ENCODE measurements around the gene KCNK3.

KCNK3 gene

DNA sequence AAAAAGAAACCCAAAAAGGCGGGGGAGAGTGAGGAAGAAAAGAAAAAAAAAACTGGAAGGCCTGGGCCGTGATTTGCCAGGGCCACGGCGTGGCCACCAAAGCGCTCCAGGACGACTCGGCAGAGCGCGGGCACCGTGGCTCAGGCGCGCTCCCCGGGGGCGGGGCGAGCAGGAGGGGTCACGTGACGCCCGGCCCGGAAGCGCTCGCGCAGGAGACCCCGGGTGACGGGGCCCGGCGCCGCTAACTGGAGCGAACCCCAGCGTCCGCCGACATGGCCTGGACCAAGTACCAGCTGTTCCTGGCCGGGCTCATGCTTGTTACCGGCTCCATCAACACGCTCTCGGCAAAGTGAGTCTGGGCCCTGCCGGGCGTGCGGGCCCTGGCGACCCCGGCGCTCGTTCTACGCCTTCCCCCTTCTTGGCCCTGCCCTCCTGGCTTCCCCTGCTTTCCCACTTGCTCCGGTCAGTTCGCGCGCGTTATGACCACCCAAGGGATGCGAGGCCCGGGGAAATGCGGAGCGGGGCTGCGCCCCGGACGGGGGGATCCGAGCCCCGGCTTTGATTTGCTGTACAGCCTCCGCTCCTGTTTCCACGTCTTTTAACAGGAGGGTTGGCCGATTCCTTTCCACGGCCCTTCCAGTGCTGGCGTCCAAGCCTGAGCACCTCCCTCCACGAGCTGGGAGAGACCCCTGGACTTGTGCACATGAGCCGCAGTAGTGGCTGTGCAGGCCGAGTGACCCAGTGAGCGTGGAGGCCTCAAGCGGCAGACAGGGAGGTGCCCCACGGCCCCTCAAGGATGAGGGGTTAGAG lies 71.8 kb downstream of the KCNK3 start, which contains the start of gene SLC35F6:
SLC35F6 (plus strand) TSS at position 207 of the 810 bp plus-strand sequence; CDS start at position 273, 66 bp downstream.
- H3K36me3 Mint-ChIP-seq (ENCODE audit: low read depth), result peaks cover 40% of the 10 kb centered on the region
- H3K4me3 Mint-ChIP-seq, result peak within 1 kb of the TSS; percentile 99
- H3K27me3 Mint-ChIP-seq, result peaks cover 18% of the 10 kb centered on the region
- peak within 1 kb of the TSS; percentile 99 for H3K27ac Mint-ChIP-seq
- intact Hi-C loops (cut with micrococcal nuclease), result no loop called here
- H3K4me1 Mint-ChIP-seq (ENCODE audit: low read depth), result peaks cover 57% of the 10 kb centered on the region
- H3K9me3 Mint-ChIP-seq, result no peaks in the 10 kb centered on the region

DNA sequence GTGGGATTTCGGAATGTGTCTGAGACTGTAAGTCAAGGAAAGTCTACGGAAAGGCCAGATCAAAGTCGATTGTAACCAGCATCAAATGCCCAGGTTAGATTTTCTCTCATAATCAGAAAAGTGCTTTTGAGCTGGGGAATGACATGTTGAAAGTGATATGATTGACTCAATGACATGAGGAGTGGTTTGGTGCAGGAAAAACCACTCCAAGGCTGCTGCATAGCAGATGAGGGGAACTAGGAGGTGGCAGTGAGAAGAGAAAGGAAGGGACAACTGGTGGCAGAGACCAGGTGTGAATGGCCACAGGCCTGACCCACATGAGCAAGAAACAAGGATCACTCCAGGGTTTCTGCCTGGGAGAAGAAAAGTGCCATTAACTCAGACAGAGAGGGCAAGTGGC lies 72.4 kb downstream of the KCNK3 start:
- Mint-ChIP-seq H3K4me1 (ENCODE audit: low read depth) (peaks cover 64% of the 10 kb centered on the region), H3K27ac (peak overlapping the region; percentile 99), H3K4me3 (peak overlapping the region; percentile 99), H3K27me3 (peaks cover 16% of the 10 kb centered on the region), H3K9me3 (no peaks in the 10 kb centered on the region), H3K36me3 (ENCODE audit: low read depth) (peaks cover 46% of the 10 kb centered on the region)
- intact Hi-C loops (cut with micrococcal nuclease), result no loop called here

DNA sequence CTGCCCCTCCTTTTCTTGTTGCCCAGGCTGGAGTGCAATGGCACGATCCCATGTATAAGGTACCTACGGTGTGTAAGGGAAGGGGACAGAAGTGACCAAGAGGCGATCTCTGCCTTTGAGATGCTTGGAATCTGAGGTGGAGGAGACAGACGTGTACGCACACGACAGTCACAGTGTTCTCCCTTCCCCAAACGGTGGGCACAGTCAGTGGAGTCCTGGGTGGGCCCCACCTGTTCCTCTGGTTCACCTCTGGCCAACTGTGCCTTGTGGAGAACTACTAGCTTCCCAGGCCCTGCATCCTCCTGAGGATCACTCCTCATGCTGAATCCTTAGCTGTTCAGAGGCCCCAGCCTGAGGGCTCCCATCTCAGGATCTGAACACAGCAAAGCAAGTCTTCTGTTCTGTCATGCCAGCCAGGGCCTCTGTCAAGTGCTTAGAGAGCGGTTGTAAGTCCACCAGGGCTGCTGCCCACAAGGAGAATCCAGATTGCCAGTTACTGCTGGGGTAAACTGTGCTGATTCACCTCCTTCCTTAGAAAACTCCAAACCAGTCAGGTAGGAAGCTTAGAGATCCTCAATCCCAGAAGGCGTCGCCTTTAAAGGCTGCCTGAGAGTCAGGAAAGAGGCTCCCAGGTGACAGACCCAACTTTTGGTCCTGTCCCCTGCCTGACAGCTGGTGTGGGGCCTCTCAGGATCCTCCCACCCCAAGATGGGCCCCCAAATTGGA lies 73.1 kb downstream of the KCNK3 start:
- Mint-ChIP-seq H3K36me3 (ENCODE audit: low read depth) (peaks cover 54% of the 10 kb centered on the region), H3K9me3 (no peaks in the 10 kb centered on the region), H3K4me1 (ENCODE audit: low read depth) (peaks cover 70% of the 10 kb centered on the region), H3K4me3 (peak overlapping the region; percentile 99), H3K27me3 (peaks cover 16% of the 10 kb centered on the region), H3K27ac (peak overlapping the region; percentile 99)
- intact Hi-C loops (cut with micrococcal nuclease), result no loop called here

DNA sequence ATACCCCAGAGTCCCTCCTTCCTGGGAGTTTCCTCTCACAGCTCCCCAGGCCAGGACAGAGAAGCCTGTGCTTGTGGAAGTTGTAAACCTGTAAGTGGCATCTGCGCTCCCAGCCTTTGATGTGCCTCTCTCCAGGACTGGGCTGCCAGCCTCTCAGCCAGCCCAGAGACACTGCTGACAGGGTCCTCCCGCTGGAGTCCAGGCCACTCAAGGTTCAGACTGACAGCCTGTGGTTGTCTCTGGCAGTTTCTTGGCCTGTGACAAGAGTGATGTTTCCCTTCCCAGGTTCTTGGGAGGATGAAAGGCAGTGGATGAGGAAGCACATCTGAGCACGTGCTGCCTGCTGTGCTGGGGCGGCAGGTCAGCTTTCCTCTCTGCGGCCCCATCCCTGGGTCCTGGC lies 74.6 kb downstream of the KCNK3 start:
- Mint-ChIP-seq H3K27me3 (peaks cover 13% of the 10 kb centered on the region), H3K4me3 (peak overlapping the region; percentile 26), H3K9me3 (no peaks in the 10 kb centered on the region), H3K36me3 (ENCODE audit: low read depth) (peaks cover 68% of the 10 kb centered on the region), H3K4me1 (ENCODE audit: low read depth) (peaks cover 85% of the 10 kb centered on the region), H3K27ac (peak overlapping the region; percentile 99)
- intact Hi-C loops (cut with micrococcal nuclease), result no loop called here

DNA sequence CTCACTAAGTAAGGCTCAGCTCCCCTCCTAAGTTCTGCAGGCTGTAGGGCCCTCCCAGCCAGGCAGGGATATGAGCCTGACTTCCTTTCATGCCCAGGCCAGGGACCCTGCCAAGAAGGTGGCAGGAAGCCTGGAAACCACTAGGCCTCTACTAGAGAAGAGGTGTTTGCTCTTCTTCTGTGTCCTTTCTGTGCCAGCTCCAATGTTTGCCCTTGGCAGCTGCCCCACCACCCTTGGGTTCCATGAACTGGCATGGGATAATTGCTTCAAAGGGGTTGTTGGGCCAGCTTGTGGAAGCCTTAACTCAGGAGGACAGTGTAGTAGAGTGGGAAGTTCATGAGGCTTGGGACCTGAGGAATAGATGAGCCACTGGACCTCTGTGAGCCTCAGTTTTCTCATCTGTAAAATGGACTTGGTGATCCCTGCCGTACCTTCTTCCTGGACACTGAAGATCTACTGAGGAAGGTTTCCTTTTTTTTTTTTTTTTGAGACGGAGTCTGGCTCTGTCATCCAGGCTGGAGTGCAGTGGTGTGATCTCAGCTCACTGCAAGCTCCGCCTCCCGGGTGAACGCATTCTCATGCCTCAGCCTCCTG lies 75.5 kb downstream of the KCNK3 start:
- peaks cover 7% of the 10 kb centered on the region for H3K27me3 Mint-ChIP-seq
- intact Hi-C loops (cut with micrococcal nuclease), result no loop called here
- H3K9me3 Mint-ChIP-seq, result no peaks in the 10 kb centered on the region
- H3K4me1 Mint-ChIP-seq (ENCODE audit: low read depth), result peaks cover 94% of the 10 kb centered on the region
- peak overlapping the region; percentile 99 for H3K27ac Mint-ChIP-seq
- H3K36me3 Mint-ChIP-seq (ENCODE audit: low read depth), result peaks cover 75% of the 10 kb centered on the region
- no peak overlapping the region for H3K4me3 Mint-ChIP-seq

DNA sequence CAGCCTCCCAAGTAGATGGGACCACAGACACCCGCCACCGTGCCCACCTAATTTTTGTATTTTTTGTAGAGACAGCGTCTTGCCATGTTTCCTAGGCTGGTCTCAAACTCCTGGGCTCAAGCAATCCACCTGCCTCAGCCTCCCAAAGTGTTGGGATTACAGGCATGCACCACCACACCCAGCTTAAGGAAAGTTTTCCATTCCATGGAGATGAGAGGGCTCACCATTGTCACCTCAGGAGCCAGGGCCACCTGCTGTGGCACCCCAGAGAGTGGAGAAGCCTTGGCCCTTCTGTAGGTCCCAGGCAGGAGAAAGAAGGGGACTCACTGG lies 76.2 kb downstream of the KCNK3 start:
- Mint-ChIP-seq H3K9me3 (no peaks in the 10 kb centered on the region), H3K27ac (peak overlapping the region; percentile 99), H3K36me3 (ENCODE audit: low read depth) (peaks cover 74% of the 10 kb centered on the region), H3K27me3 (no peaks in the 10 kb centered on the region), H3K4me3 (peak overlapping the region; percentile 71), H3K4me1 (ENCODE audit: low read depth) (peaks cover 90% of the 10 kb centered on the region)
- intact Hi-C loops (cut with micrococcal nuclease), result loop anchor here (1.0 kb wide), 1 partner anchor 17 kb away; no protein-coding TSS in a partner anchor

DNA sequence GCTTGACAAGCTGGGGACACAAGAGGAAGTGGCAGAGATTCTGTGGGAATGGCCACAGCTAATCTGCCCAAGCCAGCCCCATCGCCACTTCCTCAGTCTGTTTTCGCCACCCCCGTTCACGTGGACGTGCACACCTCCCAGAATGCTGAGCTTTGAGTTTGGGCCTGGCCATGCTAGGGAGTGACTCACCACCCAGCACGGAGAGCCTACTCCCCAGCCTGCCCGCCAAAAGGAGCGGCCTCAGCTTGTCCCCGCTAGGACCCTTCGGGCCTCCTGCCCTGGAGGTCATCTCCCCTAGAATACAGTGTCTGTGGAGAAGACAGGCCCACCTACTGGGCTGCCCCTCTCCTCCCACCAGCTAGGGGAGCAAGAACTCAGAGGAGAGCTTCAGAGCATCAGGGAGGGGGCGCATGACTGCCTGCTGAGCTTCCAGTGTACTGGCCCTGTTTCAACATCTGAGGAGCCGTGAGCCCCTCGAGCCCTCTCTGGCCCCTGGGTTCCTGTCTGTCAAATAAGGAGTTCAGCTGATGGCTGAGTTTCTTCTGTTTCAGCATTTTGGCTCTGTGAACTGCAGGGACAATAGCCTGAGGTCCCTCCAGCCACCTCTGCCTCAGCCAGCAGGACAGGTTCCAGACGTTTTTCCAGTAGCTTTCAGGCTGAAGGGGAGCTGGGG lies 76.7 kb downstream of the KCNK3 start:
- intact Hi-C loops (cut with micrococcal nuclease), result loop anchor here (1.0 kb wide), 1 partner anchor 16 kb away; no protein-coding TSS in a partner anchor

DNA sequence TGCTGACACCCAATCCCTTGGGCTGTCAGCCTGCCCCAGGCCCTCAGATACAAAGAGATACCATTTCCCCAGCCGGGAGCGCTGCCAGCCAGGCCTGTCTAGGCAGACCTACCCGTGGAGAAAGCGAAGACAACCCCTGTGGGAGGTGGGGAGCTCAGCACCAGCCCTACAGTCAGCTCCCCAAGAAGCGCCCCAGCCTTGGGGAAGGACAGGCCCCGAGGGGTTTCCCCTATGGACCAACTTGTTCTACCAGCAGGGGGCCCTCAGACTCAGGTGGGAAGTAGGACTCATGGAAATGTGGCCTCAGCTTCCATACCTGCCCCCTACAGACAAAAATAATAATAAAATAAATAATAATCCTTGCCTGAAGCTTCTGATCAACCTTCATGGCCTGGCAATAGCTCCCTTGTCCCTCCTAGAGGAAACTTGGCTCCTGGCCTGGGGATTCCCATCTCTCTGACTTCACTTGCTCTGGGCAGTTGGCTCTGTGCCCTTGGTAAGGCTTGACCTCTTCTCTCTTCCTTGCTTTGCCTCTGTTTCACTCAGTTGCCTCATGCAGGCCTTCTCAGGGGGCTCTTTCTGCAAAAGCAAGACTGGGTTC lies 78.6 kb downstream of the KCNK3 start:
- peak overlapping the region; percentile 99 for H3K27ac Mint-ChIP-seq
- H3K4me3 Mint-ChIP-seq, result no peak overlapping the region
- intact Hi-C loops (cut with micrococcal nuclease), result no loop called here
- peaks cover 74% of the 10 kb centered on the region for H3K36me3 Mint-ChIP-seq (ENCODE audit: low read depth)
- H3K9me3 Mint-ChIP-seq, result no peaks in the 10 kb centered on the region
- no peaks in the 10 kb centered on the region for H3K27me3 Mint-ChIP-seq
- peaks cover 69% of the 10 kb centered on the region for H3K4me1 Mint-ChIP-seq (ENCODE audit: low read depth)

More for the DNA sequence above, 76.7 kb downstream of the KCNK3 start:
- Mint-ChIP-seq H3K4me3 (peak overlapping the region; percentile 71), H3K27ac (peak overlapping the region; percentile 99), H3K4me1 (ENCODE audit: low read depth) (peaks cover 86% of the 10 kb centered on the region), H3K27me3 (no peaks in the 10 kb centered on the region), H3K36me3 (ENCODE audit: low read depth) (peaks cover 74% of the 10 kb centered on the region), H3K9me3 (no peaks in the 10 kb centered on the region)

DNA sequence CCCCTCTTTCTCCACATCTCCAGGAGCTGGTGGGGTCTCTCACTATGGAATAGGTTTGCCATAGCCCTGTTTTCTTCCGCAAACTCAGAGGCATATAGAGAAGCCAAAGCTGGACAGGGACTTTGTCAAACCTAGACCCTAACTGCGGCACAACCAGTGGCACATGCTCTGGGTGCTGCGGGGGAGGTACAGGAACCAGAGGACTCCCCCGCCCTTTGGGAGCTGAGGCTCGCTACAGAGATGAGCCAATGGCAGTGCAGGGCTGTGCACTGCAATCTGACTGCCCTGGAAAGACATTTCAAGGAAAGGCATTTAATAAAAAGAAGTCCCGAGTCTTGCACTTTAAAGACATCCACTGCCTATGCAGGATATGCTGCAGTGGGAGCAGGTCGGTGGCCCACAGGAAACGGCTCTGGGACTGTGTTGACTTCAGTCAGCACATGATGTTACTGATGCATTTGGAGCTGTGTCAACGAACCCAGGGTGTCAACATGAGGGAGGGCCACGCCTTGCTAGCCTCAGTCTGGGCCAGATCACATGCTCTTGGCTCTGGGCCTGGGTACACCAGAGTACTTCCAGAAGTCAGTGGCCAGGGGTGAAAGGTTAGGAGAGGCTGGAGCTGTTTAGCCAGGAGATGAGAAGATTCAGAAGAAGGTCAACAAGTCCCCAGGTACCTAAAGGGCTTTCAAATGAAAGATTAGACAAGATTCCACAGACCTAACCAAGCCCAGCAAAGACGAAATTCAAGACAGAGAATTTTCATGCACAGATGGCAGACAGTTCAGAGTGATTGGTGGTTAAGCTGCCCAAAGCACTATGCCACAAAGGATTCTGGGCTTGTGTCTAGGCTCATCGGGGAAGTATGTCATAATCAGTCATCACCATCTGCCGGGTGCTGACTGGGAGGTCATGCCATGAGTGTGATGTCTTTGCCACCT lies 79.8 kb downstream of the KCNK3 start:
- H3K9me3 Mint-ChIP-seq, result no peaks in the 10 kb centered on the region
- no peak overlapping the region for H3K4me3 Mint-ChIP-seq
- peaks cover 58% of the 10 kb centered on the region for H3K4me1 Mint-ChIP-seq (ENCODE audit: low read depth)

DNA sequence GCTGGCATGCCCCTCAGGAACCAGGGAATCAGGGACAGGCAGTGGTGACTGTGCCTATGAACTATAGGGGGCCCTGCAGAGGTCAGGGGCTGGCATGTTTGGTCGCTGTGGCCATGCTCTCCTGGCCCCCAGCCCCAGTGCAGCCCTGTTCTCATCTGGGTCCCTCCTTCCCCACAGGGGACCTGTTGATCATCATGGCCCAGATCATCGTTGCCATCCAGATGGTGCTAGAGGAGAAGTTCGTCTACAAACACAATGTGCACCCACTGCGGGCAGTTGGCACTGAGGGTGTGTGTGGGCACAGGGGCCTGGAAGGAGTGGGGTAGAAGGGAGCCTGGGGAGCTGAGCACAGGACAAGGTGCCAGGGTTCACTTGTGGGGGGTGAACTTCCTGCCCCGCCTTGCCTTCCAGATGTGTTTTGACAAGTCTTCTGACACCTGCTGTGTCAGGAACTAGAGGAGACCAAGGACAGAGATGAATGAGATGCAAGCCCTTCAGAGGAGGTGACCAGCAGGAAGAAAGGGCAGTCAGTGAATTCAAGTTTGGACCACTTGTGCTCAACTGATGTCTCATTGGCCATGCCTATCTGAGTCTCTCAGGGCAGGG lies 83.8 kb downstream of the KCNK3 start:
- Mint-ChIP-seq H3K9me3 (peaks cover 9% of the 10 kb centered on the region), H3K4me1 (ENCODE audit: low read depth) (peaks cover 24% of the 10 kb centered on the region), H3K36me3 (ENCODE audit: low read depth) (peaks cover 92% of the 10 kb centered on the region), H3K27ac (no peak overlapping the region), H3K4me3 (no peak overlapping the region), H3K27me3 (no peaks in the 10 kb centered on the region)
- intact Hi-C loops (cut with micrococcal nuclease), result no loop called here

More for the DNA sequence above, 79.8 kb downstream of the KCNK3 start:
- intact Hi-C loops (cut with micrococcal nuclease), result no loop called here
- Mint-ChIP-seq H3K27ac (peak overlapping the region; percentile 99), H3K27me3 (no peaks in the 10 kb centered on the region), H3K36me3 (ENCODE audit: low read depth) (peaks cover 81% of the 10 kb centered on the region)

DNA sequence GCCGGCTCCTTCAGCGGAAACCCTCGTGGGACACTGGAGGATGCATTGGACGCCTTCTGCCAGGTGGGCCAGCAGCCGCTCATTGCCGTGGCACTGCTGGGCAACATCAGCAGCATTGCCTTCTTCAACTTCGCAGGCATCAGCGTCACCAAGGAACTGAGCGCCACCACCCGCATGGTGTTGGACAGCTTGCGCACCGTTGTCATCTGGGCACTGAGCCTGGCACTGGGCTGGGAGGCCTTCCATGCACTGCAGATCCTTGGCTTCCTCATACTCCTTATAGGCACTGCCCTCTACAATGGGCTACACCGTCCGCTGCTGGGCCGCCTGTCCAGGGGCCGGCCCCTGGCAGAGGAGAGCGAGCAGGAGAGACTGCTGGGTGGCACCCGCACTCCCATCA lies 85.6 kb downstream of the KCNK3 start:
- intact Hi-C loops (cut with micrococcal nuclease), result no loop called here
- Mint-ChIP-seq H3K9me3 (peaks cover 9% of the 10 kb centered on the region), H3K36me3 (ENCODE audit: low read depth) (peaks cover 83% of the 10 kb centered on the region), H3K4me3 (no peak overlapping the region), H3K27ac (no peak overlapping the region), H3K27me3 (no peaks in the 10 kb centered on the region), H3K4me1 (ENCODE audit: low read depth) (peaks cover 6% of the 10 kb centered on the region)

DNA sequence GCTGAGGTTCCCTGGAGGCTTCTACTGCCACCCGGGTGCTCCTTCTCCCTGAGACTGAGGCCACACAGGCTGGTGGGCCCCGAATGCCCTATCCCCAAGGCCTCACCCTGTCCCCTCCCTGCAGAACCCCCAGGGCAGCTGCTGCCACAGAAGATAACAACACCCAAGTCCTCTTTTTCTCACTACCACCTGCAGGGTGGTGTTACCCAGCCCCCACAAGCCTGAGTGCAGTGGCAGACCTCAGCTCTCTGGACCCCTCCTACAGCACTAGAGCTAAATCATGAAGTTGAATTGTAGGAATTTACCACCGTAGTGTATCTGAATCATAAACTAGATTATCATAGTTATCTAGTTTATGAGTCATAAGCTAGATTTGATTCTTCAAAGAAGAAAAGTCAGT lies 86.0 kb downstream of the KCNK3 start:
- H3K36me3 Mint-ChIP-seq (ENCODE audit: low read depth), result peaks cover 83% of the 10 kb centered on the region
- H3K4me3 Mint-ChIP-seq, result no peak overlapping the region
- no peak overlapping the region for H3K27ac Mint-ChIP-seq
- H3K9me3 Mint-ChIP-seq, result peaks cover 9% of the 10 kb centered on the region
- H3K27me3 Mint-ChIP-seq, result no peaks in the 10 kb centered on the region
- intact Hi-C loops (cut with micrococcal nuclease), result no loop called here
- H3K4me1 Mint-ChIP-seq (ENCODE audit: low read depth), result peaks cover 6% of the 10 kb centered on the region

Measured in dendritic cell treated with granulocyte-macrophage colony-stimulating factor and Interleukin-4, amounts not matched to agents 40 ng/mL and 50 ng/mL, for 4 days (primary cell).